SK-N-SH treated with all-trans-retinoic acid at 6 μM for 48 hours (cell line): ENCODE results near the gene OR5K1.

ENCODE experiments used
- ATAC-seq: fragments of 200-7000 bp; cut with Tn5 transposase; 3 replicates; pipeline ENCODE4 v1.9.1; 2020; ENCODE audit warnings: mild to moderate bottlenecking, moderate library complexity
- BACH2 ChIP-seq: fragments of 250-450 bp; sonication (Bioruptor Pico); IDR thresholded peaks from 2 replicates; pipeline ENCODE4 v1.9.0; 2021; ENCODE audit warnings: mild to moderate bottlenecking, borderline replicate concordance
- CSDC2 ChIP-seq: fragments of 250-450 bp; sonication (Bioruptor Pico); IDR thresholded peaks from 2 replicates; pipeline ENCODE4 v1.5.0; 2020; ENCODE audit warnings: mild to moderate bottlenecking, moderate library complexity
- CSRNP3 ChIP-seq: fragments of 250-450 bp; sonication (Bioruptor Pico); IDR thresholded peaks from 2 replicates; pipeline ENCODE4 v1.5.1; 2021; ENCODE audit warnings: mild to moderate bottlenecking, moderate library complexity
- ESRRG ChIP-seq: fragments of 250-450 bp; sonication (Bioruptor Pico); IDR thresholded peaks from 2 replicates; pipeline ENCODE4 v1.6.1; 2021; ENCODE audit warnings: mild to moderate bottlenecking
- GLIS3 ChIP-seq: fragments of 250-450 bp; sonication (Bioruptor Pico); IDR thresholded peaks from 2 replicates; pipeline ENCODE4 v1.5.0; 2020; ENCODE audit warnings: mild to moderate bottlenecking, moderate library complexity
- ISL1 ChIP-seq: fragments of 250-450 bp; sonication (Bioruptor Pico); IDR thresholded peaks from 2 replicates; pipeline ENCODE4 v2.1.2; 2022; ENCODE audit warnings: mild to moderate bottlenecking, moderate library complexity
- OSR1 ChIP-seq: fragments of 250-450 bp; sonication (Bioruptor Pico); IDR thresholded peaks from 2 replicates; pipeline ENCODE4 v1.8.0; 2022; ENCODE audit warnings: moderate library complexity, mild to moderate bottlenecking, inconsistent platforms
- PATZ1 ChIP-seq: fragments of 250-450 bp; sonication (Bioruptor Pico); IDR thresholded peaks from 2 replicates; pipeline ENCODE4 v1.8.0; 2020; ENCODE audit warnings: mild to moderate bottlenecking, moderate library complexity, borderline replicate concordance
- PPARA ChIP-seq: fragments of 250-450 bp; sonication (Bioruptor Pico); IDR thresholded peaks from 2 replicates; pipeline ENCODE4 v1.5.0; 2020; ENCODE audit warnings: mild to moderate bottlenecking, borderline replicate concordance
- RARB ChIP-seq: fragments of 250-450 bp; sonication (Bioruptor Pico); IDR thresholded peaks from 2 replicates; pipeline ENCODE4 v1.8.0; 2021; ENCODE audit warnings: mild to moderate bottlenecking, moderate library complexity
- SNAI2 ChIP-seq: fragments of 250-450 bp; sonication (Bioruptor Pico); IDR thresholded peaks from 2 replicates; pipeline ENCODE4 v1.5.0; 2020; ENCODE audit warnings: mild to moderate bottlenecking, moderate library complexity
- TCF4 ChIP-seq: fragments of 250-450 bp; sonication (Bioruptor Pico); IDR thresholded peaks from 2 replicates; pipeline ENCODE4 v1.8.0; 2021; ENCODE audit warnings: mild to moderate bottlenecking, moderate library complexity, borderline replicate concordance
- TOX ChIP-seq: fragments of 250-450 bp; sonication (Bioruptor Pico); IDR thresholded peaks from 2 replicates; pipeline ENCODE4 v1.8.0; 2021; ENCODE audit warnings: mild to moderate bottlenecking, moderate library complexity, borderline replicate concordance
- ZC3H10 ChIP-seq: fragments of 250-450 bp; sonication (Bioruptor Pico); IDR thresholded peaks from 2 replicates; pipeline ENCODE4 v1.5.1; 2021; ENCODE audit warnings: mild to moderate bottlenecking, moderate library complexity
- ZFP3 ChIP-seq: fragments of 250-450 bp; sonication (Bioruptor Pico); IDR thresholded peaks from 2 replicates; pipeline ENCODE4 v1.5.0; 2020; ENCODE audit warnings: mild to moderate bottlenecking, moderate library complexity
- ZFP30 ChIP-seq: fragments of 450-650 bp; formaldehyde crosslinking; IDR thresholded peaks from 2 replicates; pipeline ENCODE4 v1.5.0; 2022; ENCODE audit warnings: mild to moderate bottlenecking, moderate library complexity
- ZNF565 ChIP-seq: fragments of 450-650 bp; formaldehyde crosslinking; conservative IDR thresholded peaks from 2 replicates; pipeline ENCODE4 v1.5.0; 2020; ENCODE audit warnings: low read depth, mild to moderate bottlenecking, moderate library complexity
- ZNF70 ChIP-seq: fragments of 450-650 bp; formaldehyde crosslinking; IDR thresholded peaks from 2 replicates; pipeline ENCODE4 v1.5.0; 2020; ENCODE audit warnings: mild to moderate bottlenecking, moderate library complexity
- ZNF8 ChIP-seq: fragments of 450-650 bp; formaldehyde crosslinking; IDR thresholded peaks from 2 replicates; pipeline ENCODE4 v1.5.0; 2020; ENCODE audit warnings: mild to moderate bottlenecking, moderate library complexity
- TF ChIP-seq, protein P1 (sequence below): fragments of 250-450 bp; sonication (Bioruptor Pico); IDR thresholded peaks from 2 replicates; pipeline ENCODE4 v1.5.1; 2020; ENCODE audit warnings: low read depth, mild to moderate bottlenecking, moderate library complexity
- TF ChIP-seq, protein P2 (sequence below): fragments of 250-450 bp; sonication (Bioruptor Pico); IDR thresholded peaks from 2 replicates; pipeline ENCODE4 v1.5.0; 2020; ENCODE audit warnings: mild to moderate bottlenecking, moderate library complexity

The OR5K1 gene

DNA sequence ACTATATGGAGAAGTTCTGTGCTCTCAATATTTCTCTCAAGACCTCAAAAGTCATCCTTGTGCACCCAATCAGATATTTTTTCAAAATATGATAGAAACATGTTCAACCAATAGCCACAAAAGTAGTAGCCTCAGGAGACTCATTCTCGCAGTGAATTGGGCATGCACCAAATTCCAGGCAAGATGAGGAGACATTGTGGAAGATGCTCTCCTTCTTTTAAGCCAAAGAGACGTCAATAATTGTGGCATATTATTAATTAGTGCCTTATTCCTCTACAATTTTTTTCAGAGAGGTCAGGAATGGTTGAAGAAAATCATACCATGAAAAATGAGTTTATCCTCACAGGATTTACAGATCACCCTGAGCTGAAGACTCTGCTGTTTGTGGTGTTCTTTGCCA, 34.4 kb downstream of the OR5K1 start, which contains the start of gene OR5K2:
OR5K2 (plus strand) TSS at position 301 of the 400 bp plus-strand sequence; CDS start at position 301, 0 bp downstream.
- no peak for ATAC-seq
- TF ChIP-seq ZC3H10: no peak
- no peak for TF ChIP-seq ZNF70 (CRISPR knock-in tag)
- TF ChIP-seq CSDC2: no peak
- no peak for TF ChIP-seq ZNF565
- TF ChIP-seq ESRRG (CRISPR knock-in tag): no peak
- TF ChIP-seq BACH2: no peak
- no peak for TF ChIP-seq RARB (CRISPR knock-in tag)
- TF ChIP-seq ZFP30 (CRISPR knock-in tag): no peak
- TF ChIP-seq ZFP3 (CRISPR knock-in tag): no peak
- TF ChIP-seq OSR1: no peak
- no peak for TF ChIP-seq ZNF8
- no peak for TF ChIP-seq ISL1 (CRISPR knock-in tag)
- TF ChIP-seq TOX (CRISPR knock-in tag): no peak

DNA sequence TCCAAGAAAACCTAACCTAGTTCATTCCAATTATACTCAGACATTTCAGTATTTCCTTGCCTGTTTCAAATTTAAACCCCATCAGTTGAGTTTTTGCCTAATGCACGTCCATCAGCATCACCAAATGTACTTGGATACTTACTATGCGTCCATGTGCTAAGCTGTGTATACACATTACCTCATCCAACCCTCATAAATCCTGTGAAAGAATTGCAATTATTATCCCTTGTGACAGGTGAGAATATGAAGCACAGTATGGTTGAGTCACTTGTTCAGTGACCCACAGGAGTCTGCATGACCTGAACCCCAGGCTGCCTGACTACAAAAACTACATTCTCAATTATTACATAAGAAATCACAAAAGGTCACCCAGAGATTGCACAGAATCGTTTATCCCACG, 37.0 kb downstream of the OR5K1 start:
- TF ChIP-seq, protein P1, sequence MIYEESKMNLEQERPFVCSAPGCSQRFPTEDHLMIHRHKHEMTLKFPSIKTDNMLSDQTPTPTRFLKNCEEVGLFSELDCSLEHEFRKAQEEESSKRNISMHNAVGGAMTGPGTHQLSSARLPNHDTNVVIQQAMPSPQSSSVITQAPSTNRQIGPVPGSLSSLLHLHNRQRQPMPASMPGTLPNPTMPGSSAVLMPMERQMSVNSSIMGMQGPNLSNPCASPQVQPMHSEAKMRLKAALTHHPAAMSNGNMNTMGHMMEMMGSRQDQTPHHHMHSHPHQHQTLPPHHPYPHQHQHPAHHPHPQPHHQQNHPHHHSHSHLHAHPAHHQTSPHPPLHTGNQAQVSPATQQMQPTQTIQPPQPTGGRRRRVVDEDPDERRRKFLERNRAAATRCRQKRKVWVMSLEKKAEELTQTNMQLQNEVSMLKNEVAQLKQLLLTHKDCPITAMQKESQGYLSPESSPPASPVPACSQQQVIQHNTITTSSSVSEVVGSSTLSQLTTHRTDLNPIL (CRISPR knock-in tag): no peak
- no peak for TF ChIP-seq ZFP30 (CRISPR knock-in tag)
- TF ChIP-seq ZNF565: no peak
- TF ChIP-seq ISL1 (CRISPR knock-in tag): no peak
- no peak for TF ChIP-seq OSR1
- TF ChIP-seq CSDC2: no peak
- TF ChIP-seq TCF4: no peak
- TF ChIP-seq RARB (CRISPR knock-in tag): no peak
- no peak for TF ChIP-seq ZC3H10
- TF ChIP-seq, all 23 proteins: peak for 0
- ATAC-seq: no peak

DNA sequence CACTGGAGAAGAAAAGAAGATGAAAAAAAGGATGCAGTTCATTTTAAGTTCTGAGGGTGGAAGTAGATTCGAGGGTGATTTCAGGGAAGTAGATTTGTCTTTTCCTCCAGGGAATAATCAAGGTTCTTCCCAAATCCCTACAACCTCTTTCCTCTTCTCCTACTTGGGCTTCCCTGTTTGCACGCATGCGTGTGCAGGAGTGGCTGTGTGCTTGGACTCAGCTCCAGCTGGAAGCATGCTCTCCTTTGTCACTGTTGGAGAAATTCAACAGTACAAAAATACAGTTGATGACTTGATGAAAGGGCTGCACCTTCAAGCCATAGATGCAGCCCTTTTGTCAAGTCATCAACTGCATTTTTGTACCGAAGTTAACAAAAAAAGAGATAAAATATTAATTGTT, 38.3 kb downstream of the OR5K1 start:
- no peak for ATAC-seq
- TF ChIP-seq PATZ1: no peak
- TF ChIP-seq ZFP3 (CRISPR knock-in tag): no peak
- no peak for TF ChIP-seq ZFP30 (CRISPR knock-in tag)
- TF ChIP-seq TOX (CRISPR knock-in tag): no peak
- TF ChIP-seq CSRNP3: no peak
- no peak for TF ChIP-seq ISL1 (CRISPR knock-in tag)
- TF ChIP-seq SNAI2 (CRISPR knock-in tag): no peak
- TF ChIP-seq ZNF8: no peak
- no peak for TF ChIP-seq ZNF565

- no peak for ATAC-seq
- TF ChIP-seq PPARA: no peak
- no peak for TF ChIP-seq RARB (CRISPR knock-in tag)
- TF ChIP-seq ZC3H10: no peak
- TF ChIP-seq TCF4: no peak
- TF ChIP-seq, protein P1 (CRISPR knock-in tag): no peak
- TF ChIP-seq, protein P2, sequence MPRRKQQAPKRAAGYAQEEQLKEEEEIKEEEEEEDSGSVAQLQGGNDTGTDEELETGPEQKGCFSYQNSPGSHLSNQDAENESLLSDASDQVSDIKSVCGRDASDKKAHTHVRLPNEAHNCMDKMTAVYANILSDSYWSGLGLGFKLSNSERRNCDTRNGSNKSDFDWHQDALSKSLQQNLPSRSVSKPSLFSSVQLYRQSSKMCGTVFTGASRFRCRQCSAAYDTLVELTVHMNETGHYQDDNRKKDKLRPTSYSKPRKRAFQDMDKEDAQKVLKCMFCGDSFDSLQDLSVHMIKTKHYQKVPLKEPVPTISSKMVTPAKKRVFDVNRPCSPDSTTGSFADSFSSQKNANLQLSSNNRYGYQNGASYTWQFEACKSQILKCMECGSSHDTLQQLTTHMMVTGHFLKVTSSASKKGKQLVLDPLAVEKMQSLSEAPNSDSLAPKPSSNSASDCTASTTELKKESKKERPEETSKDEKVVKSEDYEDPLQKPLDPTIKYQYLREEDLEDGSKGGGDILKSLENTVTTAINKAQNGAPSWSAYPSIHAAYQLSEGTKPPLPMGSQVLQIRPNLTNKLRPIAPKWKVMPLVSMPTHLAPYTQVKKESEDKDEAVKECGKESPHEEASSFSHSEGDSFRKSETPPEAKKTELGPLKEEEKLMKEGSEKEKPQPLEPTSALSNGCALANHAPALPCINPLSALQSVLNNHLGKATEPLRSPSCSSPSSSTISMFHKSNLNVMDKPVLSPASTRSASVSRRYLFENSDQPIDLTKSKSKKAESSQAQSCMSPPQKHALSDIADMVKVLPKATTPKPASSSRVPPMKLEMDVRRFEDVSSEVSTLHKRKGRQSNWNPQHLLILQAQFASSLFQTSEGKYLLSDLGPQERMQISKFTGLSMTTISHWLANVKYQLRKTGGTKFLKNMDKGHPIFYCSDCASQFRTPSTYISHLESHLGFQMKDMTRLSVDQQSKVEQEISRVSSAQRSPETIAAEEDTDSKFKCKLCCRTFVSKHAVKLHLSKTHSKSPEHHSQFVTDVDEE: no peak
- TF ChIP-seq ZNF8: no peak
- TF ChIP-seq SNAI2 (CRISPR knock-in tag): no peak
- no peak for TF ChIP-seq GLIS3 (CRISPR knock-in tag)
- TF ChIP-seq ZFP3 (CRISPR knock-in tag): no peak
- TF ChIP-seq, all 23 proteins: peak for 0
Measured at GRCh38 chr3:98501863-98502576, 39.0 kb downstream of the OR5K1 start.
